CD4-positive, alpha-beta T cell (primary cell): ENCODE data around the gene RNASEH1. TPM values are rescaled to one million over a fixed set of nuclear protein-coding genes. Genes with fewer than 3 reads are reported as not detected.
A peak's percentile ranks its signal among the peaks of the same experiment; 100 is the strongest.

ENCODE experiments used
- ATAC-seq: fragments of 200-7000 bp; cut with Tn5 transposase; one replicate; pipeline ENCODE4 v1.10.0; 2022; ENCODE audit warnings: mild to moderate bottlenecking; ENCODE audit not compliant: poor library complexity
- CTCF ChIA-PET: fragments of 350-600 bp; sonication (Branson Sonifier 250); formaldehyde crosslinking; loops from one replicate; lab custom pipeline; 2021; ENCODE audit warnings: antibody characterized with exemption, inconsistent platforms; lab: Charles Lee
- POLR2A ChIA-PET: fragments of 350-600 bp; sonication (Branson Sonifier 250); formaldehyde crosslinking; loops from one replicate; lab custom pipeline; 2021; ENCODE audit warnings: antibody characterized with exemption, inconsistent platforms; lab: Charles Lee
- DNase-seq, 14 experiments: peaks; one replicate each; pipeline ENCODE4 v3.0.0-alpha.2; 2013 to 2020; ENCODE audit warnings: mixed read lengths in 2 of 14
- H3K27ac ChIP-seq, 2 donors: one replicate each; pipeline versions ENCODE4 v1.5.1 to v1.7.0; 2013; ENCODE audit warnings: low read length in 2 of 2, low read depth in 1 of 2, mild to moderate bottlenecking in 1 of 2
- H3K27me3 ChIP-seq, 2 experiments: 1 replicate in 1 of 2; 2 replicates in 1 of 2; pipeline versions ENCODE4 v1.6.1 to v1.7.0; 2013; ENCODE audit warnings: low read length in 2 of 2, control low read depth in 1 of 2, mild to moderate bottlenecking in 1 of 2, moderate library complexity in 1 of 2; ENCODE audit not compliant: insufficient read depth in 2 of 2, control insufficient read depth in 1 of 2
- H3K36me3 ChIP-seq: one replicate; pipeline ENCODE4 v1.6.1; 2013; ENCODE audit warnings: low read length, control low read depth; ENCODE audit not compliant: insufficient read depth
- H3K4me1 ChIP-seq: one replicate; pipeline ENCODE4 v1.6.1; 2013; ENCODE audit warnings: low read length, control low read depth; ENCODE audit not compliant: insufficient read depth
- H3K4me3 ChIP-seq: one replicate; pipeline ENCODE4 v1.5.1; 2013; ENCODE audit warnings: mild to moderate bottlenecking, low read length, moderate library complexity
- H3K9me3 ChIP-seq, 2 experiments: 1 replicate in 1 of 2; 2 replicates in 1 of 2; pipeline versions ENCODE4 v1.6.1 to v1.7.0; 2013; ENCODE audit warnings: low read length in 2 of 2, mild to moderate bottlenecking in 2 of 2, control low read depth in 1 of 2, moderate library complexity in 1 of 2; ENCODE audit not compliant: control insufficient read depth in 1 of 2, insufficient read depth in 1 of 2
- H3K27ac Mint-ChIP-seq: one replicate; pipeline ENCODE4 v1.8.0; 2020; ENCODE audit warnings: mixed read lengths
- H3K27me3 Mint-ChIP-seq: one replicate; pipeline ENCODE4 v1.8.0; 2021; ENCODE audit warnings: mixed read lengths
- H3K36me3 Mint-ChIP-seq: one replicate; pipeline ENCODE4 v1.8.0; 2021; ENCODE audit warnings: low read depth, mixed read lengths
- H3K4me1 Mint-ChIP-seq: one replicate; pipeline ENCODE4 v1.8.0; 2021; ENCODE audit warnings: low read depth, mixed read lengths
- H3K4me3 Mint-ChIP-seq: one replicate; pipeline ENCODE4 v1.8.0; 2020; ENCODE audit warnings: mild to moderate bottlenecking, mixed read lengths
- H3K9me3 Mint-ChIP-seq: one replicate; pipeline ENCODE4 v1.8.0; 2020; ENCODE audit warnings: mixed read lengths
- intact Hi-C, 2 experiments: fragments of 100-400 bp; cut with DNase I in 1 of 2; cut with micrococcal nuclease in 1 of 2; formaldehyde crosslinking; loops; one replicate each; pipeline versions ENCODE4 v1.15.1 to v1.9.0; 2023 to 2025; cut with DNase I, micrococcal nuclease
- total RNA-seq, 174 experiments: library from RNA in 2 of 174; stranded (reverse) in 2 of 174; gene quantifications; one replicate each; pipeline ENCODE4 v1.2.3 and lab custom pipeline; 2021 to 2026
- TF ChIP-seq, protein P1 (sequence below): fragments of 200-600 bp; IDR thresholded peaks from one replicate; pipeline ENCODE4 v1.8.0; 2022; ENCODE audit warnings: antibody characterized with exemption, mild to moderate bottlenecking

The RNASEH1 gene
- total RNA-seq, 2 experiments from 2014 or later: 31.5 to 31.9 TPM

DNA sequence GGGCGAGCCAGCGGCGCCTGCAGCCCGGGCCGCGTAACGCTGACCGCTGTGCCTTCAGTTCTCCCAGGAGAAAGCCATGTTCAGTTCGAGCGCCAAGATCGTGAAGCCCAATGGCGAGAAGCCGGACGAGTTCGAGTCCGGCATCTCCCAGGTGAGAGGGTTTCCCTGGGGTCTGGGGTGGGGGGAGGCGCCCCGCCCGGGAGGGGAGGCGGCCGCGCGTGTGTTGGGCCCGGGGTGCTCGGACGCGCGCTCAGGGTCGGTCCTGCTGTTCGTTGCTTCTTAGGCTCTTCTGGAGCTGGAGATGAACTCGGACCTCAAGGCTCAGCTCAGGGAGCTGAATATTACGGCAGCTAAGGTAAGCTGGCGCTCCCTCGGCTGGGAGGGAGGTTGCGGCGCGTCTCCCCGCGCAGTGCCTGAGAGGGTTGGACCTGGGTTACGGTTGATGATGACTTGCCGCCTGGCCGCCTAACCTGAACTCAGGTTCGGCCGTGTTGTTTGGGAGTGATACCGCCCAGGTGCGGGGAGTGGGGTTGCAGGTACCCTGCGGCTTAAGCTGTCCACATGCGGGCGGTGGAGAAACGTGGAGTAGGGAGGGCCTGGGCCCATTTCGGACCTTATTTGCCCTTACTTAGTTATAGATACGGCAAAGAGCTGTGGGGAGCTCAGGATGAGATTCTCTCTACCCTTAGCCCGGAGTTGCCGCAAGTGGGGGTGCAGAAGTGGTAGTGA is 17.6 kb upstream of the RNASEH1 start:
- peak; percentile 43 for ATAC-seq
- no peaks in the 10 kb centered on the region for H3K27me3 Mint-ChIP-seq
- Histone ChIP-seq H3K4me1 (peaks cover 28% of the 10 kb centered on the region), H3K27ac (peak overlapping the region; percentile 76 to 89), H3K36me3 (peaks cover 49% of the 10 kb centered on the region), H3K4me3 (peak overlapping the region; percentile 70), H3K9me3 (peaks cover 0 to 4% of the 10 kb centered on the region in 2 experiments), H3K27me3 (no peaks in the 10 kb centered on the region)
- POLR2A ChIA-PET: interaction anchor here (0.6 to 4.5 kb wide), 7 partner anchors 18 to 199 kb away, joined by 3 to 54 read pairs (median 4); partner anchors contain the start of genes ADI1, EIPR1 and RNASEH1
- CTCF ChIA-PET: no interaction called here
- TF ChIP-seq, protein P1, sequence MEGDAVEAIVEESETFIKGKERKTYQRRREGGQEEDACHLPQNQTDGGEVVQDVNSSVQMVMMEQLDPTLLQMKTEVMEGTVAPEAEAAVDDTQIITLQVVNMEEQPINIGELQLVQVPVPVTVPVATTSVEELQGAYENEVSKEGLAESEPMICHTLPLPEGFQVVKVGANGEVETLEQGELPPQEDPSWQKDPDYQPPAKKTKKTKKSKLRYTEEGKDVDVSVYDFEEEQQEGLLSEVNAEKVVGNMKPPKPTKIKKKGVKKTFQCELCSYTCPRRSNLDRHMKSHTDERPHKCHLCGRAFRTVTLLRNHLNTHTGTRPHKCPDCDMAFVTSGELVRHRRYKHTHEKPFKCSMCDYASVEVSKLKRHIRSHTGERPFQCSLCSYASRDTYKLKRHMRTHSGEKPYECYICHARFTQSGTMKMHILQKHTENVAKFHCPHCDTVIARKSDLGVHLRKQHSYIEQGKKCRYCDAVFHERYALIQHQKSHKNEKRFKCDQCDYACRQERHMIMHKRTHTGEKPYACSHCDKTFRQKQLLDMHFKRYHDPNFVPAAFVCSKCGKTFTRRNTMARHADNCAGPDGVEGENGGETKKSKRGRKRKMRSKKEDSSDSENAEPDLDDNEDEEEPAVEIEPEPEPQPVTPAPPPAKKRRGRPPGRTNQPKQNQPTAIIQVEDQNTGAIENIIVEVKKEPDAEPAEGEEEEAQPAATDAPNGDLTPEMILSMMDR: no peak
- DNase-seq: peak in 10 of 14 experiments; percentile 18 to 66 (median 30)
- H3K36me3 Mint-ChIP-seq: peaks cover 57% of the 10 kb centered on the region
- intact Hi-C loops: loop anchor here (1.0 to 10.0 kb wide), 7 partner anchors 17 to 963 kb away; partner anchors contain the start of genes RNASEH1 (in 2 of the 2), ADI1 (in 1 of the 2), ALLC (in 1 of the 2) and TRAPPC12 (in 1 of the 2)
- H3K4me1 Mint-ChIP-seq: peaks cover 46% of the 10 kb centered on the region
- H3K27ac Mint-ChIP-seq: peak overlapping the region; percentile 93
- H3K4me3 Mint-ChIP-seq: peak overlapping the region; percentile 89
- no peaks in the 10 kb centered on the region for H3K9me3 Mint-ChIP-seq

DNA sequence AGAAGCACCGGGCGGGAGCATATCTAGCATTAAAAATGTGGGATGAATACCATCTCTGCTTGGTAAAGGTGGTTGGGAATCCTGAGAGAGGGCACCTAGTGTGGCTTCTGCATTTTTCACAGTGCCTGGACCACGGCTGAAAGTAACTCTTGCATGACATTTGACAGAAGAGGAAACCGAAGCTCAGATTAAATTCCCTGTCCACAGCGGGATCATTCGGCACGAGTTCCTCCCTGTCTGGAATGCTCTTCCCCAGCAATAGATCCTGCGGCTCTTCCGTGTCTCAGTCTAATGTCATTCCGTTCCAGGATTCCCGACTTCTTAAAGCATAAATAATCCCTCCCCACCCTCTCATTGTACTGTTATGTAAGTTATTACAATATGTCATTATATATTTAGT is 16.0 kb upstream of the RNASEH1 start:
- H3K4me3 ChIP-seq: no peak overlapping the region
- Mint-ChIP-seq H3K4me3 (peak overlapping the region; percentile 89), H3K9me3 (no peaks in the 10 kb centered on the region), H3K27ac (peak overlapping the region; percentile 93), H3K4me1 (peaks cover 40% of the 10 kb centered on the region), H3K27me3 (no peaks in the 10 kb centered on the region), H3K36me3 (peaks cover 42% of the 10 kb centered on the region)
- CTCF ChIA-PET: interaction anchor here (1.2 to 1.7 kb wide), 2 partner anchors 16 to 78 kb away, joined by 3 to 5 read pairs; partner anchors contain the start of gene RNASEH1
- H3K36me3 ChIP-seq: peaks cover 34% of the 10 kb centered on the region
- DNase-seq (no peak), ATAC-seq (no peak)
- TF ChIP-seq, protein P1: no peak
- POLR2A ChIA-PET: interaction anchor here (3.8 to 4.5 kb wide), 2 partner anchors 17 to 55 kb away, joined by 32 to 54 read pairs; partner anchors contain the start of genes ADI1 and RNASEH1
- no peaks in the 10 kb centered on the region for H3K27me3 ChIP-seq
- peaks cover 28% of the 10 kb centered on the region for H3K4me1 ChIP-seq
- intact Hi-C loops: loop anchor here (2.0 to 10.0 kb wide), 3 partner anchors 81 to 959 kb away; partner anchors contain the start of genes ALLC (in 1 of the 2) and TRAPPC12 (in 1 of the 2)
- no peak overlapping the region for H3K27ac ChIP-seq
- peaks cover 0 to 4% of the 10 kb centered on the region in 2 experiments for H3K9me3 ChIP-seq

DNA sequence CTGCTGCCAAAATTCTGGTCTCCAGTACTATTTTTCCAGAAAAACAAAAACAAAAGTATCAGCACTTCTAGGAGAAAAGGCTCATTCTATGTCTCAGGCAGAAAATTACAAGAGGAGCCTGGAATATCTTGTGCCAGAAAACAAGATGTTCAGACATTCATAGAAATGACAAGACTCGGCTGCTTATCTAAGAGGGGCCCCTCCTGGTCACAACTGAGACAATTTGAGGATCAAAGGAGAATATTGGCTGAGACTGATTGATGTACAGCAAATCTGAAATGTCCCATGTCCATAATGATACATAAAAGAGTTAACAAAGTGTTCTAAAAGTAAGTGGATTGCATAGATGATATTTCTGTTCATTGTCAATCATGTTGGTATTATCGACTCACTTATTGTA is 14.5 kb upstream of the RNASEH1 start:
- Histone ChIP-seq H3K4me3 (no peak overlapping the region), H3K9me3 (peaks cover 0 to 4% of the 10 kb centered on the region in 2 experiments), H3K27me3 (no peaks in the 10 kb centered on the region), H3K27ac (no peak overlapping the region), H3K36me3 (peaks cover 18% of the 10 kb centered on the region), H3K4me1 (peaks cover 28% of the 10 kb centered on the region)
- no peaks in the 10 kb centered on the region for H3K27me3 Mint-ChIP-seq
- intact Hi-C loops: loop anchor here (10.0 kb wide), 2 partner anchors 82 to 958 kb away; partner anchors contain the start of gene ALLC (in 1 of the 2)
- CTCF ChIA-PET: no interaction called here
- peaks cover 26% of the 10 kb centered on the region for H3K36me3 Mint-ChIP-seq
- TF ChIP-seq, protein P1: no peak
- DNase-seq (no peak), ATAC-seq (no peak)
- H3K9me3 Mint-ChIP-seq: no peaks in the 10 kb centered on the region
- H3K27ac Mint-ChIP-seq: no peak overlapping the region
- POLR2A ChIA-PET: interaction anchor here (3.8 to 4.5 kb wide), 2 partner anchors 15 to 53 kb away, joined by 32 to 54 read pairs; partner anchors contain the start of genes ADI1 and RNASEH1
- peaks cover 26% of the 10 kb centered on the region for H3K4me1 Mint-ChIP-seq
- H3K4me3 Mint-ChIP-seq: no peak overlapping the region
